PFSK-1 (cell line): ENCODE results near the gene RDH14.

ENCODE experiments used
- POLR2AphosphoS5 ChIP-seq: IDR thresholded peaks from 2 replicates; pipeline ENCODE4 v1.6.1; 2012; ENCODE audit warnings: low read depth, mild to moderate bottlenecking, control low read depth, low read length, moderate library complexity
- REST ChIP-seq, 2 experiments: IDR thresholded peaks; 2 replicates each; pipeline versions ENCODE4 v1.6.1 to v1.8.0; 2011 to 2012; ENCODE audit warnings: low read depth in 2 of 2, low read length in 2 of 2, control low read depth in 1 of 2, inconsistent platforms in 1 of 2, mild to moderate bottlenecking in 1 of 2, moderate library complexity in 1 of 2; ENCODE audit not compliant: insufficient read depth in 1 of 2
- TAF1 ChIP-seq: IDR thresholded peaks from 2 replicates; pipeline ENCODE4 v1.6.1; 2012; ENCODE audit warnings: low read length, control low read depth, borderline replicate concordance; ENCODE audit not compliant: insufficient read depth

- no peak for TF ChIP-seq TAF1
- TF ChIP-seq REST (IDR thresholded peaks at IDR 0.05; ENCODE audit: insufficient read depth in 1 of 2, low read depth in 2 of 2, low read length in 2 of 2) = no peak
- TF ChIP-seq POLR2AphosphoS5 = no peak
Observed at GRCh38 chr2:18605115-18605514, 44.7 kb upstream of the RDH14 start.
